Lower leg skin (tissue), 3 donors: Measurements from ENCODE around the gene SLC37A1.

Experiments used
- POLR2A ChIP-seq, 2 donors: fragments of 450-650 bp; IDR thresholded peaks; one replicate each; pipeline ENCODE4 v1.6.1; 2016 to 2017; ENCODE audit warnings: antibody characterized with exemption in 2 of 2, mild to moderate bottlenecking in 1 of 2, moderate library complexity in 1 of 2
- TF ChIP-seq, protein P1 (sequence below), 3 donors: fragments of 450-650 bp; IDR thresholded peaks; one replicate each; pipeline ENCODE4 v1.5.1; 2016; ENCODE audit warnings: antibody characterized with exemption in 3 of 3, mild to moderate bottlenecking in 3 of 3, moderate library complexity in 2 of 3

DNA sequence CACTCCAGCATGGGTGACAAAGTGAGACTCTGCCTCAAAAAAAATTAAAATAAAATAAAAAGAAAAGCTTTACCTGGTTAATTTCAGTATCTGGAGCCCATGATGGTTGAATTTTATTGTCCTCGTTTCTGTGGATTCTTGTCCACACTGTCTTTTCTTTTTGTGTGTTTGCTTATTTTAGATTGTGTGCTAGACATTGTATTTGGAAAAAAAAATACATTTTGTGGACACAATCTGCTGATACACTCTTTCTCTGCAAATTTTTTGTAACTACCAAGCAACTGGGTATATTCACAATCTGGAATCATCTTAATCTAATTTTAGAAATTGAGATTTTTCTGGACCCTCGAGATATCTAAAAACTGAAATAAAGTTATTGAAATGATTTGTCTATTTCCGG lies 98.2 kb downstream of the SLC37A1 start:
- TF ChIP-seq, protein P1, sequence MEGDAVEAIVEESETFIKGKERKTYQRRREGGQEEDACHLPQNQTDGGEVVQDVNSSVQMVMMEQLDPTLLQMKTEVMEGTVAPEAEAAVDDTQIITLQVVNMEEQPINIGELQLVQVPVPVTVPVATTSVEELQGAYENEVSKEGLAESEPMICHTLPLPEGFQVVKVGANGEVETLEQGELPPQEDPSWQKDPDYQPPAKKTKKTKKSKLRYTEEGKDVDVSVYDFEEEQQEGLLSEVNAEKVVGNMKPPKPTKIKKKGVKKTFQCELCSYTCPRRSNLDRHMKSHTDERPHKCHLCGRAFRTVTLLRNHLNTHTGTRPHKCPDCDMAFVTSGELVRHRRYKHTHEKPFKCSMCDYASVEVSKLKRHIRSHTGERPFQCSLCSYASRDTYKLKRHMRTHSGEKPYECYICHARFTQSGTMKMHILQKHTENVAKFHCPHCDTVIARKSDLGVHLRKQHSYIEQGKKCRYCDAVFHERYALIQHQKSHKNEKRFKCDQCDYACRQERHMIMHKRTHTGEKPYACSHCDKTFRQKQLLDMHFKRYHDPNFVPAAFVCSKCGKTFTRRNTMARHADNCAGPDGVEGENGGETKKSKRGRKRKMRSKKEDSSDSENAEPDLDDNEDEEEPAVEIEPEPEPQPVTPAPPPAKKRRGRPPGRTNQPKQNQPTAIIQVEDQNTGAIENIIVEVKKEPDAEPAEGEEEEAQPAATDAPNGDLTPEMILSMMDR (IDR thresholded peaks at IDR 0.05) = no peak
- no peak for TF ChIP-seq POLR2A (IDR thresholded peaks at IDR 0.05)
